HG02571 (cell line): ENCODE results near the gene MRFAP1L1.
"Not testable (repeated sequence)": the region's sequence is repeated elsewhere in the genome, so short reads cannot be mapped to it uniquely, and the experiment has no call there.

ENCODE experiments used
- ATAC-seq: cut with Tn5 transposase; IDR thresholded peaks from one replicate; pipeline ENCODE4 v1.9.1; 2021; ENCODE audit warnings: mild to moderate bottlenecking, moderate library complexity; ENCODE audit not compliant: unreplicated experiment

The MRFAP1L1 gene

GRCh38 chr4:6734165-6734786 is 24.6 kb upstream of the MRFAP1L1 start:
- ATAC-seq: no peak

GRCh38 chr4:6733358-6734164 is 23.9 kb upstream of the MRFAP1L1 start:
- ATAC-seq: no peak

- ATAC-seq: no peak
These were observed 23.0 kb upstream of the MRFAP1L1 start for GRCh38 chr4:6732441-6733357.

GRCh38 chr4:6731780-6732179 is 22.1 kb upstream of the MRFAP1L1 start:
- ATAC-seq: no peak

- no peak for ATAC-seq
These were observed 21.6 kb upstream of the MRFAP1L1 start for GRCh38 chr4:6731318-6731675.

GRCh38 chr4:6730603-6731317 is 21.1 kb upstream of the MRFAP1L1 start:
- ATAC-seq: no peak

GRCh38 chr4:6728320-6729029 is 18.8 kb upstream of the MRFAP1L1 start:
- ATAC-seq: no peak

GRCh38 chr4:6727943-6728250 is 18.2 kb upstream of the MRFAP1L1 start:
- ATAC-seq: no peak

- no peak for ATAC-seq
These were observed 17.6 kb upstream of the MRFAP1L1 start for GRCh38 chr4:6727081-6727942.

- ATAC-seq: not testable (repeated sequence)
These were observed 15.8 kb upstream of the MRFAP1L1 start for GRCh38 chr4:6725427-6725961.

GRCh38 chr4:6724421-6725111 is 14.9 kb upstream of the MRFAP1L1 start:
- ATAC-seq: no peak

- no peak for ATAC-seq
These were observed 14.2 kb upstream of the MRFAP1L1 start for GRCh38 chr4:6723851-6724250.

- no peak for ATAC-seq
These were observed 13.2 kb upstream of the MRFAP1L1 start for GRCh38 chr4:6722891-6723290.

- ATAC-seq: no peak
These were observed 11.5 kb upstream of the MRFAP1L1 start for GRCh38 chr4:6721121-6721520.

GRCh38 chr4:6720202-6720699 is 10.6 kb upstream of the MRFAP1L1 start:
- ATAC-seq: no peak

- no peak for ATAC-seq
These were observed 10.0 kb upstream of the MRFAP1L1 start for GRCh38 chr4:6719611-6720179.

- no peak for ATAC-seq
These were observed 9.4 kb upstream of the MRFAP1L1 start for GRCh38 chr4:6718932-6719610.
